Left renal pelvis (tissue), 4 donors: ENCODE measurements around the gene LIN37. TPM values are rescaled to one million over a fixed set of nuclear protein-coding genes. Genes with fewer than 3 reads are reported as not detected.

Experiments used
- polyA plus RNA-seq, 4 donors: library from polyadenylated mRNA; unstranded; fragments of 120-200 nt; gene quantifications; one replicate each; pipeline ENCODE4 v1.2.1, GENCODE V29; 2013; ENCODE audit not compliant: insufficient read length in 4 of 4

Gene LIN37
- polyA plus RNA-seq, 4 donors: 6.0 to 14.2 (median 9.3) TPM

Other genes with a start within 250 kb of the LIN37 start
- 100 to 1,000 TPM in 1 of 4 donors, 10 to 100 TPM in 3; 59.7 to 123 (median 83.8) TPM for gene DMKN, start 234.9 kb upstream of the LIN37 start, polyA plus RNA-seq
- gene SBSN, start 220.3 kb upstream of the LIN37 start, polyA plus RNA-seq: under 1 TPM in 1 of 4 donors, not detected in 3; 0.11 TPM
- gene GAPDHS, start 215.1 kb upstream of the LIN37 start, polyA plus RNA-seq: not detected
- gene TMEM147, start 202.9 kb upstream of the LIN37 start, polyA plus RNA-seq: 100 to 1,000 TPM in 1 of 4 donors, 10 to 100 TPM in 3; 58.7 to 102 (median 86.6) TPM
- under 1 TPM in 1 of 4 donors, not detected in 3; 0.14 TPM for gene ATP4A, start 184.9 kb upstream of the LIN37 start, polyA plus RNA-seq
- gene PMIS2, start 162.4 kb upstream of the LIN37 start, polyA plus RNA-seq: not detected
- gene HAUS5, start 135.8 kb upstream of the LIN37 start, polyA plus RNA-seq: 10 to 100 TPM; 23.2 to 39.6 (median 25.3) TPM
- 10 to 100 TPM; 49.1 to 81.9 (median 57.7) TPM for gene RBM42, start 119.5 kb upstream of the LIN37 start, polyA plus RNA-seq
- 1 to 10 TPM; 1.7 to 3.3 (median 2.3) TPM for gene ETV2, start 106.8 kb upstream of the LIN37 start, polyA plus RNA-seq
- gene COX6B1, start 100.3 kb upstream of the LIN37 start, polyA plus RNA-seq: 100 to 1,000 TPM; 224 to 359 (median 312) TPM
- 10 to 100 TPM in 3 of 4 donors, under 1 TPM in 1; 0.53 to 67.8 (median 21.8) TPM for gene UPK1A, start 82.1 kb upstream of the LIN37 start, polyA plus RNA-seq
- under 1 TPM; 0.27 to 0.63 (median 0.49) TPM for gene ZBTB32, start 44.0 kb upstream of the LIN37 start, polyA plus RNA-seq
- gene KMT2B, start 30.6 kb upstream of the LIN37 start, polyA plus RNA-seq: 10 to 100 TPM; 25.1 to 42.0 (median 32.8) TPM
- 1 to 10 TPM; 2.6 to 4.3 (median 3.1) TPM for gene IGFLR1, start 6.1 kb upstream of the LIN37 start, polyA plus RNA-seq
- 10 to 100 TPM; 17.2 to 22.0 (median 18.6) TPM for gene U2AF1L4, start 3.2 kb upstream of the LIN37 start, polyA plus RNA-seq
- 10 to 100 TPM; 43.4 to 71.8 (median 61.9) TPM for gene PSENEN, start 2.9 kb upstream of the LIN37 start, polyA plus RNA-seq
- 100 to 1,000 TPM in 1 of 4 donors, 10 to 100 TPM in 3; 24.8 to 111 (median 29.2) TPM for gene HSPB6, start 8.5 kb downstream of the LIN37 start, polyA plus RNA-seq
- 10 to 100 TPM; 12.8 to 24.3 (median 17.3) TPM for gene PROSER3, start 9.6 kb downstream of the LIN37 start, polyA plus RNA-seq
- gene ARHGAP33, start 27.0 kb downstream of the LIN37 start, polyA plus RNA-seq: 10 to 100 TPM; 18.4 to 43.8 (median 26.5) TPM
- 10 to 100 TPM in 3 of 4 donors, under 1 TPM in 1; 0.41 to 51.0 (median 25.1) TPM for gene PRODH2, start 64.3 kb downstream of the LIN37 start, polyA plus RNA-seq
- gene NPHS1, start 103.9 kb downstream of the LIN37 start, polyA plus RNA-seq: 100 to 1,000 TPM in 3 of 4 donors, 1 to 10 TPM in 1; 2.9 to 185 (median 128) TPM
- 10 to 100 TPM in 2 of 4 donors, 1 to 10 TPM in 2; 1.8 to 12.4 (median 10.1) TPM for gene KIRREL2, start 108.3 kb downstream of the LIN37 start, polyA plus RNA-seq
- gene APLP1, start 120.0 kb downstream of the LIN37 start, polyA plus RNA-seq: 10 to 100 TPM; 23.6 to 48.5 (median 31.7) TPM
- 1 to 10 TPM; 1.9 to 6.2 (median 4.5) TPM for gene NFKBID, start 152.0 kb downstream of the LIN37 start, polyA plus RNA-seq
- gene HCST, start 154.0 kb downstream of the LIN37 start, polyA plus RNA-seq: 1 to 10 TPM; 3.1 to 4.7 (median 3.2) TPM
- gene TYROBP, start 159.7 kb downstream of the LIN37 start, polyA plus RNA-seq: 10 to 100 TPM in 3 of 4 donors, 1 to 10 TPM in 1; 8.1 to 26.7 (median 12.8) TPM
- gene LRFN3, start 187.8 kb downstream of the LIN37 start, polyA plus RNA-seq: 10 to 100 TPM in 3 of 4 donors, 1 to 10 TPM in 1; 9.8 to 17.9 (median 13.7) TPM
- gene SDHAF1, start 246.6 kb downstream of the LIN37 start, polyA plus RNA-seq: 10 to 100 TPM; 10.6 to 17.5 (median 11.4) TPM